Measurements from ENCODE around the gene CCAR1. TPM values are rescaled to one million over a fixed set of nuclear protein-coding genes. Genes with fewer than 3 reads are reported as not detected.
"Not testable (repeated sequence)": the region's sequence is repeated elsewhere in the genome, so short reads cannot be mapped to it uniquely, and the experiment has no call there.

The CCAR1 gene
- total and polyA plus RNA-seq, 10 of the 15 experiments (the other 5 are each of a cell fraction or from before 2014, with no cell fraction given): 35.5 to 124 (median 79.0) TPM

GRCh38 chr10:68813559-68813958 lies 92.5 kb downstream of the CCAR1 start (continued):
- TF ChIP-seq MLLT1 (IDR thresholded peaks at IDR 0.05): no peak
- no peak for TF ChIP-seq NFXL1 (IDR thresholded peaks at IDR 0.05; ENCODE audit: borderline replicate concordance)

- BruUV-seq (replicated peaks): no TSS peak
Measured at GRCh38 chr10:68816796-68817412, 95.9 kb downstream of the CCAR1 start.

GRCh38 chr10:68820359-68820758 lies 99.3 kb downstream of the CCAR1 start:
- POLR2A ChIA-PET; H3K4me3 ChIP-seq; H3K9ac ChIP-seq (ENCODE audit: control insufficient read depth, insufficient read depth, low read length); SMC1A ChIA-PET (ENCODE audit: uncharacterized antibody, unreplicated experiment); RAD21 ChIA-PET (ENCODE audit: unreplicated experiment); in situ Hi-C loops (cut with MboI); H2AFZ ChIP-seq (ENCODE audit: control insufficient read depth, low read depth, low read length); intact Hi-C loops (cut with micrococcal nuclease; ENCODE audit: unreplicated experiment); H3K27me3 ChIP-seq (replicated peaks in 1 of 2; ENCODE audit: control insufficient read depth in 2 of 2, insufficient read depth in 2 of 2, low read length in 1 of 2); DNase-seq (ENCODE audit: low read depth, low spot score); H4K20me1 ChIP-seq (ENCODE audit: control insufficient read depth, insufficient read depth); ATAC-seq; H3K9me3 ChIP-seq (replicated peaks; ENCODE audit: control insufficient read depth, insufficient read depth, low read length); FAIRE-seq; H3K4me1 ChIP-seq (ENCODE audit: control insufficient read depth, insufficient read depth, low read length); H3K79me2 ChIP-seq (ENCODE audit: control insufficient read depth, insufficient read depth, low read length); H3K27ac ChIP-seq (ENCODE audit: control insufficient read depth, insufficient read depth); BruUV-seq (replicated peaks); H3K36me3 ChIP-seq (ENCODE audit: control insufficient read depth in 2 of 2, insufficient read depth in 2 of 2, low read length in 1 of 2); H3K4me2 ChIP-seq (ENCODE audit: control insufficient read depth, insufficient read depth); CTCF ChIA-PET: not testable (repeated sequence)
- WGBS (ENCODE audit: insufficient coverage, insufficient replicate concordance, low lambda C conversion rate, missing lambda C conversion rate): 87% methylated on average over 1 of the region's 1 CpG

More at GRCh38 chr10:68816796-68817412, 95.9 kb downstream of the CCAR1 start:
- no peak overlapping the region for H3K4me2 ChIP-seq (ENCODE audit: control insufficient read depth, insufficient read depth)
- H3K36me3 ChIP-seq (ENCODE audit: control insufficient read depth in 2 of 2, insufficient read depth in 2 of 2, low read length in 1 of 2): no peaks in the 10 kb centered on the region
- FAIRE-seq: no peak
- H3K9ac ChIP-seq (ENCODE audit: control insufficient read depth, insufficient read depth, low read length): no peak overlapping the region
- in situ Hi-C loops (cut with MboI) (no loop called here), intact Hi-C loops (cut with micrococcal nuclease; ENCODE audit: unreplicated experiment) (no loop called here)
- no peak for ATAC-seq
- H3K79me2 ChIP-seq (ENCODE audit: control insufficient read depth, insufficient read depth, low read length): no peaks in the 10 kb centered on the region
- H4K20me1 ChIP-seq (ENCODE audit: control insufficient read depth, insufficient read depth): no peaks in the 10 kb centered on the region
- no peak overlapping the region for H3K27ac ChIP-seq (ENCODE audit: control insufficient read depth, insufficient read depth)
- ChIA-PET SMC1A (ENCODE audit: uncharacterized antibody, unreplicated experiment) (interaction anchor here (1.4 kb wide), 1 partner anchor 22 kb away, joined by 3 read pairs; no protein-coding TSS in a partner anchor), RAD21 (ENCODE audit: unreplicated experiment) (no interaction called here), CTCF (no interaction called here), POLR2A (no interaction called here)
- no peak for DNase-seq (ENCODE audit: low read depth, low spot score)
- H3K4me1 ChIP-seq (ENCODE audit: control insufficient read depth, insufficient read depth, low read length): no peaks in the 10 kb centered on the region
- H3K4me3 ChIP-seq: no peak overlapping the region
- TF ChIP-seq CREB1 (IDR thresholded peaks at IDR 0.05; ENCODE audit: low read depth) (no peak), BCL3 (IDR thresholded peaks at IDR 0.05; ENCODE audit: borderline replicate concordance, insufficient read depth, low read depth, low read length, poor library complexity, severe bottlenecking) (no peak)
- WGBS (ENCODE audit: insufficient coverage, insufficient replicate concordance, low lambda C conversion rate, missing lambda C conversion rate): 19% methylated on average over 4 of the region's 4 CpGs
- no peaks in the 10 kb centered on the region for H3K9me3 ChIP-seq (replicated peaks; ENCODE audit: control insufficient read depth, insufficient read depth, low read length)
- H3K27me3 ChIP-seq (replicated peaks in 1 of 2; ENCODE audit: control insufficient read depth in 2 of 2, insufficient read depth in 2 of 2, low read length in 1 of 2): no peaks in the 10 kb centered on the region; a peak in 1 of 4 replicates
- no peak overlapping the region for H2AFZ ChIP-seq (ENCODE audit: control insufficient read depth, low read depth, low read length)
